Neural cell (in vitro differentiated cells): ENCODE measurements around the gene NELL1. TPM values are rescaled to one million over a fixed set of nuclear protein-coding genes. Genes with fewer than 3 reads are reported as not detected.

ENCODE experiments used
- H2AFZ ChIP-seq: fragments of 200-600, 300-800 bp; sonication (generic), shearing (Covaris generic); 2 replicates; pipeline ENCODE4 v1.6.0; 2014; ENCODE audit warnings: low read depth, mild to moderate bottlenecking, antibody characterized with exemption, low read length, moderate library complexity
- H3F3A ChIP-seq: fragments of 200-600 bp; shearing (Covaris generic); 2 replicates; pipeline ENCODE4 v1.6.1; 2016; ENCODE audit warnings: mild to moderate bottlenecking, moderate library complexity, mixed read lengths, antibody characterized with exemption, low read length; ENCODE audit not compliant: insufficient read depth, poor library complexity, severe bottlenecking
- H3K27ac ChIP-seq: fragments of 200-600, 300-800 bp; sonication (generic), shearing (Covaris generic); 2 replicates; pipeline ENCODE4 v1.5.1; 2014; ENCODE audit warnings: mild to moderate bottlenecking, low read length, moderate library complexity
- H3K27me3 ChIP-seq: fragments of 300-800, 200-600 bp; sonication (generic), shearing (Covaris generic); 2 replicates; pipeline ENCODE4 v1.6.0; 2014; ENCODE audit warnings: mild to moderate bottlenecking, low read depth, low read length, moderate library complexity; ENCODE audit not compliant: insufficient read depth
- H3K36me3 ChIP-seq: fragments of 300-800, 200-600 bp; sonication (generic), shearing (Covaris generic); 2 replicates; pipeline ENCODE4 v1.5.1; 2014; ENCODE audit warnings: mild to moderate bottlenecking, antibody characterized with exemption, low read length, moderate library complexity; ENCODE audit not compliant: insufficient read depth
- H3K4me2 ChIP-seq: fragments of 300-800, 200-600 bp; sonication (generic), shearing (Covaris generic); 2 replicates; pipeline ENCODE4 v1.6.0; 2014; ENCODE audit warnings: mild to moderate bottlenecking, low read length
- H3K4me3 ChIP-seq: fragments of 300-800, 200-600 bp; sonication (generic), shearing (Covaris generic); 2 replicates; pipeline ENCODE4 v1.5.1; 2014; ENCODE audit warnings: mild to moderate bottlenecking, low read length, moderate library complexity
- H3K79me2 ChIP-seq: fragments of 200-600 bp; shearing (Covaris generic); replicated peaks from 2 replicates; pipeline ENCODE4 v1.6.0; 2014; ENCODE audit warnings: mild to moderate bottlenecking, low read length, moderate library complexity; ENCODE audit not compliant: insufficient read depth
- H3K9ac ChIP-seq: fragments of 300-800, 200-600 bp; sonication (generic), shearing (Covaris generic); 2 replicates; pipeline ENCODE4 v1.6.1; 2016; ENCODE audit warnings: mild to moderate bottlenecking, low read length, mixed read lengths
- H3K9me2 ChIP-seq: fragments of 200-600 bp; shearing (Covaris generic); 2 replicates; pipeline ENCODE4 v1.6.1; 2016; ENCODE audit warnings: mild to moderate bottlenecking, low read length, mixed read lengths; ENCODE audit not compliant: insufficient read depth
- H3K9me3 ChIP-seq: fragments of 200-600, 300-800 bp; sonication (generic), shearing (Covaris generic); 2 replicates; pipeline ENCODE4 v1.6.1; 2016; ENCODE audit warnings: mild to moderate bottlenecking, mixed run types, low read length, moderate library complexity, mixed read lengths
- H4K20me1 ChIP-seq: fragments of 200-600 bp; shearing (Covaris generic); 2 replicates; pipeline ENCODE4 v1.6.1; 2016; ENCODE audit warnings: mild to moderate bottlenecking, mixed run types; ENCODE audit not compliant: insufficient read depth
- CTCF ChIP-seq: fragments of 450-650 bp; IDR thresholded peaks from 2 replicates; pipeline ENCODE4 v1.5.1; 2014; ENCODE audit warnings: antibody characterized with exemption, mild to moderate bottlenecking, moderate library complexity; ENCODE audit not compliant: poor library complexity, severe bottlenecking
- EP300 ChIP-seq: fragments of 450-650 bp; conservative IDR thresholded peaks from 2 replicates; pipeline ENCODE4 v1.6.1; 2014; ENCODE audit warnings: antibody characterized with exemption, mild to moderate bottlenecking, moderate library complexity; ENCODE audit not compliant: poor library complexity, severe bottlenecking
- EZH2 ChIP-seq: fragments of 200-600, 300-800 bp; shearing (Covaris generic), sonication (generic); IDR thresholded peaks from 2 replicates; pipeline ENCODE4 v1.6.1; 2014; ENCODE audit warnings: antibody characterized with exemption, low read length, borderline replicate concordance, mild to moderate bottlenecking; ENCODE audit not compliant: insufficient read depth, poor library complexity, severe bottlenecking
- MXI1 ChIP-seq: fragments of 450-650 bp; conservative IDR thresholded peaks from 2 replicates; pipeline ENCODE4 v1.6.1; 2014; ENCODE audit warnings: antibody characterized with exemption, mild to moderate bottlenecking; ENCODE audit not compliant: poor library complexity, severe bottlenecking
- POLR2AphosphoS5 ChIP-seq: IDR thresholded peaks from 2 replicates; pipeline ENCODE4 v1.6.1; 2012
- RAD21 ChIP-seq: fragments of 450-650 bp; conservative IDR thresholded peaks from 2 replicates; pipeline ENCODE4 v1.6.1; 2014; ENCODE audit warnings: antibody characterized with exemption, mild to moderate bottlenecking, moderate library complexity
- SMC3 ChIP-seq: fragments of 450-650 bp; conservative IDR thresholded peaks from 2 replicates; pipeline ENCODE4 v1.6.1; 2014; ENCODE audit warnings: antibody characterized with exemption, mild to moderate bottlenecking, moderate library complexity; ENCODE audit not compliant: poor library complexity
- TAF1 ChIP-seq: IDR thresholded peaks from 2 replicates; pipeline ENCODE4 v1.6.1; 2012; ENCODE audit warnings: low read depth
- polyA plus RNA-seq: library from polyadenylated mRNA; depleted of rRNA; stranded (reverse); fragments of >200 nt; gene quantifications from 2 replicates; pipeline ENCODE4 v1.2.3, GENCODE V29; 2014
- TF ChIP-seq, protein P1 (sequence below): IDR thresholded peaks from 2 replicates; pipeline ENCODE4 v1.6.1; 2012; ENCODE audit warnings: borderline replicate concordance

NELL1 gene
- polyA plus RNA-seq, 1 donor from 2014 or later = 70.4 TPM

- Histone ChIP-seq H3K36me3 (no peaks in the 10 kb centered on the region), H3K9me3 (no peaks in the 10 kb centered on the region), H3K27me3 (peaks cover 43% of the 10 kb centered on the region), H3K4me3 (peak overlapping the region; percentile 76), H3K4me2 (no peak overlapping the region), H3K79me2 (no peaks in the 10 kb centered on the region), H3K9ac (no peak overlapping the region), H3K27ac (no peak overlapping the region), H3K9me2 (no peaks in the 10 kb centered on the region), H2AFZ (no peak overlapping the region), H4K20me1 (no peaks in the 10 kb centered on the region), H3F3A (no peaks in the 10 kb centered on the region)
- peak; percentile 57 for TF ChIP-seq CTCF
- TF ChIP-seq, protein P1, sequence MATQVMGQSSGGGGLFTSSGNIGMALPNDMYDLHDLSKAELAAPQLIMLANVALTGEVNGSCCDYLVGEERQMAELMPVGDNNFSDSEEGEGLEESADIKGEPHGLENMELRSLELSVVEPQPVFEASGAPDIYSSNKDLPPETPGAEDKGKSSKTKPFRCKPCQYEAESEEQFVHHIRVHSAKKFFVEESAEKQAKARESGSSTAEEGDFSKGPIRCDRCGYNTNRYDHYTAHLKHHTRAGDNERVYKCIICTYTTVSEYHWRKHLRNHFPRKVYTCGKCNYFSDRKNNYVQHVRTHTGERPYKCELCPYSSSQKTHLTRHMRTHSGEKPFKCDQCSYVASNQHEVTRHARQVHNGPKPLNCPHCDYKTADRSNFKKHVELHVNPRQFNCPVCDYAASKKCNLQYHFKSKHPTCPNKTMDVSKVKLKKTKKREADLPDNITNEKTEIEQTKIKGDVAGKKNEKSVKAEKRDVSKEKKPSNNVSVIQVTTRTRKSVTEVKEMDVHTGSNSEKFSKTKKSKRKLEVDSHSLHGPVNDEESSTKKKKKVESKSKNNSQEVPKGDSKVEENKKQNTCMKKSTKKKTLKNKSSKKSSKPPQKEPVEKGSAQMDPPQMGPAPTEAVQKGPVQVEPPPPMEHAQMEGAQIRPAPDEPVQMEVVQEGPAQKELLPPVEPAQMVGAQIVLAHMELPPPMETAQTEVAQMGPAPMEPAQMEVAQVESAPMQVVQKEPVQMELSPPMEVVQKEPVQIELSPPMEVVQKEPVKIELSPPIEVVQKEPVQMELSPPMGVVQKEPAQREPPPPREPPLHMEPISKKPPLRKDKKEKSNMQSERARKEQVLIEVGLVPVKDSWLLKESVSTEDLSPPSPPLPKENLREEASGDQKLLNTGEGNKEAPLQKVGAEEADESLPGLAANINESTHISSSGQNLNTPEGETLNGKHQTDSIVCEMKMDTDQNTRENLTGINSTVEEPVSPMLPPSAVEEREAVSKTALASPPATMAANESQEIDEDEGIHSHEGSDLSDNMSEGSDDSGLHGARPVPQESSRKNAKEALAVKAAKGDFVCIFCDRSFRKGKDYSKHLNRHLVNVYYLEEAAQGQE = no peak
Observed at GRCh38 chr11:20672575-20672974, 3.2 kb downstream of the NELL1 start.

DNA sequence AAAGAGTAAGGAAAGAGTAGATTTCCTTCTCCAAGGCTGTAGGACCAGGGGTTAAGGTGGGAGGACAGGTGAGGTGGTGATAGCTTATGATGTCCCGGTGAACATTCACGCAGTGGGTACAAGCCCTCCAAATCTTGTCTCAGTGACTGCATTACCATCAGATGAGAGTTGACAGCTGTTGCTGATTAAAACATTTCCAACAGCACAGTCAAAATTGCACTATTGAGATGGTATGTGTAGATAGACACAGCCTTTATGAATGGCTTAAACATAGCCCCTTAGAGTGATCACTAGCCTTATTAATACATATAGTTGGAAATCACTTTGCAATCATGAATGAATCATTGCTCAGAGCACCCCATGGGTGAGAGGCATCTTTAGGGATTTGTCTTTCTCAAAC lies 7.3 kb downstream of the NELL1 start:
- no peaks in the 10 kb centered on the region for H3K36me3 ChIP-seq
- no peak overlapping the region for H3K4me2 ChIP-seq

More for the DNA sequence above, 7.3 kb downstream of the NELL1 start:
- Histone ChIP-seq H4K20me1 (no peaks in the 10 kb centered on the region), H3K9ac (no peak overlapping the region), H2AFZ (no peak overlapping the region), H3F3A (no peaks in the 10 kb centered on the region), H3K27me3 (peaks cover 4% of the 10 kb centered on the region), H3K27ac (no peak overlapping the region), H3K4me3 (no peak overlapping the region), H3K9me2 (no peaks in the 10 kb centered on the region), H3K79me2 (no peaks in the 10 kb centered on the region), H3K9me3 (no peaks in the 10 kb centered on the region)
- TF ChIP-seq EZH2 (no peak), MXI1 (no peak), EP300 (no peak), RAD21 (no peak), SMC3 (no peak), POLR2AphosphoS5 (no peak), CTCF (no peak), TAF1 (no peak)
- TF ChIP-seq, protein P1 = no peak
